GM13976 (cell line): ENCODE measurements around the gene ICAM2.
A peak's percentile ranks its signal among the peaks of the same experiment; 100 is the strongest.

ENCODE experiments used
- DNase-seq: peaks from one replicate; pipeline ENCODE4 v3.0.0; 2012; ENCODE audit warnings: low spot score
- CTCF ChIP-seq: IDR thresholded peaks from 2 replicates; pipeline ENCODE4 v1.5.1; 2012; ENCODE audit warnings: borderline replicate concordance, mild to moderate bottlenecking; ENCODE audit not compliant: insufficient read depth; ENCODE audit errors: extremely low read depth, missing control alignments, control extremely low read depth
- in situ Hi-C: fragments of 300-500 bp; cut with MboI; formaldehyde crosslinking; loops from one replicate; pipeline ENCODE4 v1.12.0; 2022; ENCODE audit warnings: low sequenced_read_pairs, mixed read lengths, inconsistent platforms; ENCODE audit not compliant: unreplicated experiment

The ICAM2 gene

GRCh38 chr17:64058621-64059020, 38.2 kb upstream of the ICAM2 start:
- no peak for TF ChIP-seq CTCF
- in situ Hi-C loops = no loop called here
- DNase-seq = no peak

GRCh38 chr17:64057701-64058263, 37.3 kb upstream of the ICAM2 start:
- in situ Hi-C loops = no loop called here
- no peak for TF ChIP-seq CTCF
- no peak for DNase-seq

GRCh38 chr17:64056269-64057005, 36.0 kb upstream of the ICAM2 start:
- no peak for TF ChIP-seq CTCF
- DNase-seq = peak; percentile 82
- in situ Hi-C loops = no loop called here

GRCh38 chr17:64055183-64056142, 35.0 kb upstream of the ICAM2 start:
- DNase-seq = no peak
- TF ChIP-seq CTCF = no peak
- in situ Hi-C loops = no loop called here

GRCh38 chr17:64054304-64054703, 33.9 kb upstream of the ICAM2 start:
- in situ Hi-C loops = no loop called here
- no peak for DNase-seq

More at GRCh38 chr17:64054304-64054703, 33.9 kb upstream of the ICAM2 start:
- TF ChIP-seq CTCF = no peak
